ENCODE results near the gene MRAP.

MRAP gene

GRCh38 chr21:32330784-32331311 is 32.2 kb downstream of the MRAP start:
- POLR2A ChIA-PET, result no interaction called here
- no peaks in the 10 kb centered on the region for H3K4me1 ChIP-seq (ENCODE audit: control insufficient read depth, insufficient read depth, low read length)
- H3K9me3 ChIP-seq (ENCODE audit: control insufficient read depth, insufficient read depth, low read depth, low read length), result no peaks in the 10 kb centered on the region
- CTCF ChIA-PET, result interaction anchor here (0.7 kb wide), 1 partner anchor 25 kb away, joined by 4 read pairs; no protein-coding TSS in a partner anchor
- H3K36me3 ChIP-seq (ENCODE audit: control insufficient read depth in 2 of 2, insufficient read depth in 1 of 2, low read length in 2 of 2), result peaks cover 31 to 77% of the 10 kb centered on the region in 2 experiments
- no peak overlapping the region for H3K4me3 ChIP-seq (ENCODE audit: low read depth, low read length)
- no peak overlapping the region for H3K27ac ChIP-seq (ENCODE audit: extremely low read depth, low read depth, low read length)
- TF ChIP-seq ZNF600 (tag by site-specific recombination; IDR thresholded peaks at IDR 0.05) (no peak), ZNF155 (tag by site-specific recombination; IDR thresholded peaks at IDR 0.05) (no peak), ZNF776 (tag by site-specific recombination; IDR thresholded peaks at IDR 0.05; ENCODE audit: borderline replicate concordance) (no peak), ZNF792 (tag by site-specific recombination; IDR thresholded peaks at IDR 0.05) (no peak), ZNF391 (tag by site-specific recombination; IDR thresholded peaks at IDR 0.05; ENCODE audit: borderline replicate concordance, low read depth) (no peak), ZNF544 (tag by site-specific recombination; IDR thresholded peaks at IDR 0.05) (no peak), ZNF157 (tag by site-specific recombination; IDR thresholded peaks at IDR 0.05) (no peak)
- TF ChIP-seq, protein P1, sequence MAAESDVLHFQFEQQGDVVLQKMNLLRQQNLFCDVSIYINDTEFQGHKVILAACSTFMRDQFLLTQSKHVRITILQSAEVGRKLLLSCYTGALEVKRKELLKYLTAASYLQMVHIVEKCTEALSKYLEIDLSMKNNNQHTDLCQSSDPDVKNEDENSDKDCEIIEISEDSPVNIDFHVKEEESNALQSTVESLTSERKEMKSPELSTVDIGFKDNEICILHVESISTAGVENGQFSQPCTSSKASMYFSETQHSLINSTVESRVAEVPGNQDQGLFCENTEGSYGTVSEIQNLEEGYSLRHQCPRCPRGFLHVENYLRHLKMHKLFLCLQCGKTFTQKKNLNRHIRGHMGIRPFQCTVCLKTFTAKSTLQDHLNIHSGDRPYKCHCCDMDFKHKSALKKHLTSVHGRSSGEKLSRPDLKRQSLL (tag by site-specific recombination; IDR thresholded peaks at IDR 0.05), result no peak

- Histone ChIP-seq H3K36me3 (ENCODE audit: control insufficient read depth in 2 of 2, insufficient read depth in 1 of 2, low read length in 2 of 2) (peaks cover 36 to 77% of the 10 kb centered on the region in 2 experiments), H3K27ac (ENCODE audit: extremely low read depth, low read depth, low read length) (no peak overlapping the region), H3K4me3 (ENCODE audit: low read depth, low read length) (no peak overlapping the region), H3K9me3 (ENCODE audit: control insufficient read depth, insufficient read depth, low read depth, low read length) (no peaks in the 10 kb centered on the region), H3K4me1 (ENCODE audit: control insufficient read depth, insufficient read depth, low read length) (no peaks in the 10 kb centered on the region)
- ChIA-PET CTCF (interaction anchor here (0.6 kb wide), 1 partner anchor 1280 kb away, joined by 3 read pairs; no protein-coding TSS in a partner anchor), POLR2A (interaction anchor here (0.5 kb wide), 1 partner anchor 25 kb away, joined by 3 read pairs; no protein-coding TSS in a partner anchor)
- TF ChIP-seq ZNF354C (tag by site-specific recombination; IDR thresholded peaks at IDR 0.05; ENCODE audit: borderline replicate concordance, low read depth) (no peak), ZBTB8A (tag by site-specific recombination; IDR thresholded peaks at IDR 0.05) (no peak), ZNF394 (tag by site-specific recombination; IDR thresholded peaks at IDR 0.05; ENCODE audit: borderline replicate concordance) (no peak), ZNF2 (tag by site-specific recombination; IDR thresholded peaks at IDR 0.05) (no peak), HOXA7 (CRISPR knock-in tag; IDR thresholded peaks at IDR 0.05; ENCODE audit: borderline replicate concordance) (no peak), ZEB2 (tag by site-specific recombination; IDR thresholded peaks at IDR 0.05) (no peak), ZNF132 (tag by site-specific recombination; IDR thresholded peaks at IDR 0.05; ENCODE audit: borderline replicate concordance) (no peak), ZSCAN16 (tag by site-specific recombination; IDR thresholded peaks at IDR 0.05) (no peak), GLIS1 (tag by site-specific recombination; IDR thresholded peaks at IDR 0.05) (no peak), ZNF560 (tag by site-specific recombination; IDR thresholded peaks at IDR 0.05; ENCODE audit: borderline replicate concordance) (no peak), ZNF114 (tag by site-specific recombination; IDR thresholded peaks at IDR 0.05) (no peak), ZNF701 (tag by site-specific recombination; IDR thresholded peaks at IDR 0.05) (no peak), ZNF529 (tag by site-specific recombination; IDR thresholded peaks at IDR 0.05; ENCODE audit: insufficient replicate concordance) (no peak), ZFP3 (tag by site-specific recombination; IDR thresholded peaks at IDR 0.05; ENCODE audit: low read depth) (no peak)
- TF ChIP-seq, protein P2, sequence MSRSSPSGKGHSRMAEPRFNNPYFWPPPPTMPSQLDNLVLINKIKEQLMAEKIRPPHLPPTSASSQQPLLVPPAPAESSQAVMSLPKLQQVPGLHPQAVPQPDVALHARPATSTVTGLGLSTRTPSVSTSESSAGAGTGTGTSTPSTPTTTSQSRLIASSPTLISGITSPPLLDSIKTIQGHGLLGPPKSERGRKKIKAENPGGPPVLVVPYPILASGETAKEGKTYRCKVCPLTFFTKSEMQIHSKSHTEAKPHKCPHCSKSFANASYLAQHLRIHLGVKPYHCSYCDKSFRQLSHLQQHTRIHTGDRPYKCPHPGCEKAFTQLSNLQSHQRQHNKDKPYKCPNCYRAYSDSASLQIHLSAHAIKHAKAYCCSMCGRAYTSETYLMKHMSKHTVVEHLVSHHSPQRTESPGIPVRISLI (tag by site-specific recombination; IDR thresholded peaks at IDR 0.05), result no peak
Measured at GRCh38 chr21:32331444-32332305, 33.0 kb downstream of the MRAP start.

All from HEK293 (cell line).